ENCODE results near the gene HEG1.
"Not testable (repeated sequence)": the region's sequence is repeated elsewhere in the genome, so short reads cannot be mapped to it uniquely, and the experiment has no call there.

HEG1 gene

GRCh38 chr3:124986192-124987143 lies 69.3 kb downstream of the HEG1 start:
- no peak for DNase-seq
- no peak for ATAC-seq

GRCh38 chr3:124985349-124985748 lies 70.4 kb downstream of the HEG1 start:
- no peak for DNase-seq
- no peak for ATAC-seq

GRCh38 chr3:124984754-124985153 lies 71.0 kb downstream of the HEG1 start:
- DNase-seq, result no peak
- ATAC-seq, result no peak

- DNase-seq (no peak), ATAC-seq (no peak)
These were observed 72.9 kb downstream of the HEG1 start for GRCh38 chr3:124982855-124983254.

GRCh38 chr3:124981472-124981871 lies 74.3 kb downstream of the HEG1 start:
- DNase-seq, result no peak
- ATAC-seq, result no peak

GRCh38 chr3:124978627-124979026 lies 77.2 kb downstream of the HEG1 start:
- DNase-seq (no peak), ATAC-seq (no peak)

GRCh38 chr3:124976383-124976782 lies 79.4 kb downstream of the HEG1 start:
- no peak for ATAC-seq
- no peak for DNase-seq

GRCh38 chr3:124974691-124975090 lies 81.1 kb downstream of the HEG1 start:
- ATAC-seq (no peak), DNase-seq (no peak)

- DNase-seq, result no peak
These were observed 82.5 kb downstream of the HEG1 start for GRCh38 chr3:124973290-124973689.

GRCh38 chr3:124972457-124972856 lies 83.3 kb downstream of the HEG1 start:
- no peak for ATAC-seq
- DNase-seq, result no peak

More at GRCh38 chr3:124973290-124973689, 82.5 kb downstream of the HEG1 start:
- no peak for ATAC-seq

- DNase-seq, result no peak
- ATAC-seq, result no peak
These were observed 85.7 kb downstream of the HEG1 start for GRCh38 chr3:124969963-124970722.

GRCh38 chr3:124969190-124969589 lies 86.6 kb downstream of the HEG1 start:
- ATAC-seq (no peak), DNase-seq (no peak)

GRCh38 chr3:124967964-124968363 lies 87.8 kb downstream of the HEG1 start:
- ATAC-seq, result no peak
- no peak for DNase-seq

GRCh38 chr3:124966521-124967445 lies 89.0 kb downstream of the HEG1 start:
- no peak for DNase-seq
- no peak for ATAC-seq

GRCh38 chr3:124965413-124965812 lies 90.4 kb downstream of the HEG1 start:
- ATAC-seq, result no peak
- DNase-seq, result no peak

- DNase-seq (no peak), ATAC-seq (no peak)
These were observed 91.4 kb downstream of the HEG1 start for GRCh38 chr3:124964387-124964786.

GRCh38 chr3:124963755-124964154 lies 92.0 kb downstream of the HEG1 start:
- no peak for ATAC-seq

GRCh38 chr3:124962403-124962940 lies 93.3 kb downstream of the HEG1 start:
- ATAC-seq (no peak), DNase-seq (no peak)

More at GRCh38 chr3:124963755-124964154, 92.0 kb downstream of the HEG1 start:
- no peak for DNase-seq

GRCh38 chr3:124960698-124961097 lies 95.1 kb downstream of the HEG1 start:
- ATAC-seq (no peak), DNase-seq (no peak)

- ATAC-seq, result no peak
- no peak for DNase-seq
These were observed 95.7 kb downstream of the HEG1 start for GRCh38 chr3:124960105-124960504.

- not testable (repeated sequence) for DNase-seq
These were observed 97.8 kb downstream of the HEG1 start for GRCh38 chr3:124957951-124958350.

More at GRCh38 chr3:124957951-124958350, 97.8 kb downstream of the HEG1 start:
- ATAC-seq, result not testable (repeated sequence)
